Hepatocyte (in vitro differentiated cells): Measurements from ENCODE around the gene KASH5. TPM values are rescaled to one million over a fixed set of nuclear protein-coding genes. Genes with fewer than 3 reads are reported as not detected.

Source experiments
- DNase-seq: peaks from one replicate; pipeline ENCODE4 v3.0.0-alpha.2; 2016; ENCODE audit warnings: low spot score
- H2AFZ ChIP-seq: fragments of 200-600 bp; sonication (generic); 2 replicates; pipeline ENCODE4 v1.6.0; 2016; ENCODE audit warnings: antibody characterized with exemption, mild to moderate bottlenecking
- H3K27ac ChIP-seq: fragments of 200-600 bp; sonication (generic); 2 replicates; pipeline ENCODE4 v1.5.1; 2016; ENCODE audit warnings: mild to moderate bottlenecking
- H3K27me3 ChIP-seq: fragments of 200-600 bp; sonication (generic); 2 replicates; pipeline ENCODE4 v1.6.1; 2016
- H3K36me3 ChIP-seq: fragments of 200-600 bp; sonication (generic); replicated peaks from 2 replicates; pipeline ENCODE4 v1.5.1; 2016; ENCODE audit warnings: low read depth; ENCODE audit not compliant: insufficient read depth
- H3K4me1 ChIP-seq: fragments of 200-600 bp; sonication (generic); 2 replicates; pipeline ENCODE4 v1.5.1; 2016; ENCODE audit warnings: mild to moderate bottlenecking, moderate library complexity; ENCODE audit not compliant: insufficient read depth
- H3K4me2 ChIP-seq: fragments of 200-600 bp; sonication (generic); 2 replicates; pipeline ENCODE4 v1.6.0; 2016
- H3K4me3 ChIP-seq: fragments of 200-600 bp; sonication (generic); 2 replicates; pipeline ENCODE4 v1.5.1; 2016; ENCODE audit warnings: mild to moderate bottlenecking
- H3K79me2 ChIP-seq: fragments of 200-600 bp; sonication (generic); 2 replicates; pipeline ENCODE4 v1.6.0; 2017; ENCODE audit warnings: mild to moderate bottlenecking
- H3K9me2 ChIP-seq: fragments of 200-600 bp; sonication (generic); replicated peaks from 2 replicates; pipeline ENCODE4 v1.6.0; 2017; ENCODE audit warnings: mild to moderate bottlenecking; ENCODE audit not compliant: insufficient read depth
- H3K9me3 ChIP-seq: fragments of 200-600 bp; sonication (generic); 2 replicates; pipeline ENCODE4 v1.5.1; 2016; ENCODE audit warnings: low read depth, mild to moderate bottlenecking
- H4K20me1 ChIP-seq: fragments of 200-600 bp; sonication (generic); 2 replicates; pipeline ENCODE4 v1.6.0; 2016; ENCODE audit warnings: mild to moderate bottlenecking; ENCODE audit not compliant: insufficient read depth, poor library complexity, severe bottlenecking
- CTCF ChIP-seq: fragments of 200-600 bp; sonication (generic); IDR thresholded peaks from 2 replicates; pipeline ENCODE4 v1.5.1; 2016; ENCODE audit warnings: antibody characterized with exemption, mild to moderate bottlenecking; ENCODE audit not compliant: poor library complexity
- EZH2 ChIP-seq: fragments of 200-600 bp; sonication (generic); IDR thresholded peaks from 2 replicates; pipeline ENCODE4 v1.6.1; 2016; ENCODE audit warnings: antibody characterized with exemption, mild to moderate bottlenecking, borderline replicate concordance
- EZH2phosphoT487 ChIP-seq: fragments of 200-600 bp; sonication (generic); IDR thresholded peaks from one replicate; pipeline ENCODE4 v1.6.1; 2018; ENCODE audit warnings: antibody characterized with exemption, mild to moderate bottlenecking, low read depth, moderate library complexity; ENCODE audit not compliant: unreplicated experiment, severe bottlenecking
- WGBS: methylation state at CpG from one replicate; pipeline ENCODE4 v1.1.6; 2016; ENCODE audit warnings: low lambda C conversion rate; ENCODE audit errors: missing lambda C conversion rate; 5-methylcytosine and 5-hydroxymethylcytosine counted together
- polyA plus RNA-seq: library from polyadenylated mRNA; unstranded; fragments of >200 nt; fragmentation: Nextera tagmentation; extraction: Ambion mirVana; gene quantifications from 2 replicates; pipeline ENCODE4 v1.2.1, GENCODE V29; 2016
- total RNA-seq: library from RNA; depleted of rRNA; stranded (reverse); fragments of >200 nt; gene quantifications from 2 replicates; pipeline ENCODE4 v1.2.3, GENCODE V29; 2014

KASH5 gene
- total and polyA plus RNA-seq, 2 experiments from 2014 or later: not detected

- Histone ChIP-seq H3K4me3 (no peak overlapping the region), H4K20me1 (no peaks in the 10 kb centered on the region), H3K9me2 (no peaks in the 10 kb centered on the region), H3K27ac (no peak overlapping the region), H3K36me3 (no peaks in the 10 kb centered on the region), H2AFZ (no peak overlapping the region), H3K4me1 (no peaks in the 10 kb centered on the region), H3K27me3 (peaks cover 57% of the 10 kb centered on the region), H3K4me2 (no peak overlapping the region), H3K9me3 (no peaks in the 10 kb centered on the region), H3K79me2 (no peaks in the 10 kb centered on the region)
- TF ChIP-seq EZH2phosphoT487: no peak
- TF ChIP-seq EZH2: no peak
- no peak for TF ChIP-seq CTCF
- 40% methylated on average over 6 of the region's 7 CpGs for WGBS
- DNase-seq: no peak
Measured at GRCh38 chr19:49417088-49417487, 29.0 kb downstream of the KASH5 start.

GRCh38 chr19:49418511-49418910, 30.5 kb downstream of the KASH5 start:
- 88% methylated on average over 5 of the region's 5 CpGs for WGBS
- no peak overlapping the region for H3K4me2 ChIP-seq
- H4K20me1 ChIP-seq: no peaks in the 10 kb centered on the region

GRCh38 chr19:49419173-49419572, 31.1 kb downstream of the KASH5 start:
- TF ChIP-seq CTCF (no peak), EZH2 (no peak), EZH2phosphoT487 (no peak)
- Histone ChIP-seq H3K79me2 (no peaks in the 10 kb centered on the region), H3K9me3 (no peaks in the 10 kb centered on the region), H2AFZ (no peak overlapping the region), H3K36me3 (no peaks in the 10 kb centered on the region), H3K9me2 (no peaks in the 10 kb centered on the region), H3K4me3 (no peak overlapping the region), H3K27ac (no peak overlapping the region), H3K4me1 (peaks cover 3% of the 10 kb centered on the region), H4K20me1 (no peaks in the 10 kb centered on the region), H3K27me3 (peaks cover 78% of the 10 kb centered on the region), H3K4me2 (no peak overlapping the region)
- WGBS: 88% methylated on average over 2 of the region's 2 CpGs
- no peak for DNase-seq

More at GRCh38 chr19:49418511-49418910, 30.5 kb downstream of the KASH5 start:
- no peak overlapping the region for H3K4me3 ChIP-seq
- peaks cover 3% of the 10 kb centered on the region for H3K4me1 ChIP-seq
- H3K9me3 ChIP-seq: no peaks in the 10 kb centered on the region
- DNase-seq: no peak
- H3K79me2 ChIP-seq: no peaks in the 10 kb centered on the region
- H3K27me3 ChIP-seq: peaks cover 71% of the 10 kb centered on the region
- H3K27ac ChIP-seq: no peak overlapping the region
- no peaks in the 10 kb centered on the region for H3K9me2 ChIP-seq
- no peaks in the 10 kb centered on the region for H3K36me3 ChIP-seq
- no peak overlapping the region for H2AFZ ChIP-seq
- TF ChIP-seq CTCF: no peak
- no peak for TF ChIP-seq EZH2

GRCh38 chr19:49420227-49420626, 32.2 kb downstream of the KASH5 start:
- Histone ChIP-seq H3K27me3 (peaks cover 88% of the 10 kb centered on the region), H3K36me3 (no peaks in the 10 kb centered on the region), H4K20me1 (no peaks in the 10 kb centered on the region), H3K79me2 (no peaks in the 10 kb centered on the region), H3K9me3 (no peaks in the 10 kb centered on the region), H3K4me3 (no peak overlapping the region), H3K4me2 (no peak overlapping the region), H3K9me2 (no peaks in the 10 kb centered on the region), H2AFZ (no peak overlapping the region), H3K27ac (no peak overlapping the region), H3K4me1 (peaks cover 3% of the 10 kb centered on the region)
- TF ChIP-seq CTCF (no peak), EZH2 (no peak), EZH2phosphoT487 (no peak)
- no CpG with 5 or more reads among the region's 2 CpGs for WGBS
- no peak for DNase-seq
